Endothelial cell of umbilical vein (primary cell): ENCODE measurements around the gene RASSF5. TPM values are rescaled to one million over a fixed set of nuclear protein-coding genes. Genes with fewer than 3 reads are reported as not detected.

Source experiments
- BruUV-seq: library from RNA; stranded (reverse); fragments of 400-500 nt; replicated peaks from 2 replicates; lab custom pipeline; 2021; lab: Mats Ljungman, UMichigan
- CTCF ChIA-PET: fragments of 300-600, 350-600 bp; sonication (Branson Sonifier 250); formaldehyde crosslinking; loops from one replicate; lab custom pipeline; 2021; ENCODE audit warnings: antibody characterized with exemption, inconsistent platforms; lab: Charles Lee
- POLR2A ChIA-PET: fragments of 300-600, 350-600 bp; sonication (Branson Sonifier 250); formaldehyde crosslinking; loops from one replicate; lab custom pipeline; 2021; ENCODE audit warnings: antibody characterized with exemption, inconsistent platforms; lab: Charles Lee
- DNase-seq: peaks from one replicate; pipeline ENCODE4 v3.0.0-alpha.2; 2011; ENCODE audit warnings: low read depth, low spot score
- FAIRE-seq: peaks from 2 replicates; lab custom pipeline; 2011; peaks lifted over from hg19 to GRCh38; lab: Jason Lieb, UNC
- H2AFZ ChIP-seq: 2 replicates; pipeline ENCODE4 v1.6.0; 2012; ENCODE audit warnings: low read depth, low read length, control low read depth, inconsistent platforms
- H3K27ac ChIP-seq: 2 replicates; pipeline ENCODE4 v1.5.1; 2011; ENCODE audit warnings: low read depth, mild to moderate bottlenecking, control low read depth, low read length, moderate library complexity; ENCODE audit not compliant: insufficient read depth
- H3K27me3 ChIP-seq, 2 experiments: 2 replicates each; pipeline versions ENCODE4 v1.6.0 to v1.6.1; 2011; ENCODE audit warnings: low read length in 2 of 2, mixed read lengths in 1 of 2; ENCODE audit not compliant: control insufficient read depth in 2 of 2, insufficient read depth in 2 of 2
- H3K36me3 ChIP-seq, 2 experiments: 2 replicates in 1 of 2; 3 replicates in 1 of 2; pipeline ENCODE4 v1.5.1; 2011; ENCODE audit warnings: low read length in 2 of 2, mild to moderate bottlenecking in 1 of 2, moderate library complexity in 1 of 2; ENCODE audit not compliant: control insufficient read depth in 2 of 2, insufficient read depth in 2 of 2; ENCODE audit errors: extremely low read depth in 1 of 2
- H3K4me1 ChIP-seq: 3 replicates; pipeline ENCODE4 v1.5.1; 2011; ENCODE audit warnings: mild to moderate bottlenecking, low read length; ENCODE audit not compliant: control insufficient read depth, insufficient read depth; ENCODE audit errors: extremely low read depth
- H3K4me2 ChIP-seq: 2 replicates; pipeline ENCODE4 v1.6.1; 2011; ENCODE audit warnings: low read length, control low read depth, mixed read lengths; ENCODE audit not compliant: insufficient read depth
- H3K4me3 ChIP-seq, 3 experiments: fragments of 200-600 bp in 1 of 3; sonication (generic), shearing (Covaris generic) in 1 of 3; replicated peaks in 1 of 3; 2 replicates each; pipeline ENCODE4 v1.5.1; 2011 to 2016; ENCODE audit warnings: control low read depth in 3 of 3, low read length in 3 of 3, mild to moderate bottlenecking in 2 of 3, inconsistent platforms in 1 of 3, low read depth in 1 of 3, moderate library complexity in 1 of 3; ENCODE audit not compliant: insufficient read depth in 1 of 3
- H3K79me2 ChIP-seq: 2 replicates; pipeline ENCODE4 v1.6.0; 2012; ENCODE audit warnings: low read length, inconsistent platforms; ENCODE audit not compliant: control insufficient read depth, insufficient read depth
- H3K9ac ChIP-seq: replicated peaks from 2 replicates; pipeline ENCODE3; 2011; ENCODE audit warnings: low read length, control low read depth; ENCODE audit not compliant: insufficient read depth; ENCODE audit errors: extremely low read depth
- H3K9me1 ChIP-seq: replicated peaks from 3 replicates; pipeline ENCODE4 v1.6.0; 2011; ENCODE audit warnings: mild to moderate bottlenecking, low read length; ENCODE audit not compliant: control insufficient read depth, insufficient read depth; ENCODE audit errors: extremely low read depth
- H3K9me3 ChIP-seq: replicated peaks from 2 replicates; pipeline ENCODE4 v1.5.1; 2012; ENCODE audit warnings: low read length, inconsistent platforms; ENCODE audit not compliant: control insufficient read depth, insufficient read depth
- H4K20me1 ChIP-seq: replicated peaks from 2 replicates; pipeline ENCODE3; 2011; ENCODE audit warnings: mild to moderate bottlenecking, low read length; ENCODE audit not compliant: control insufficient read depth, insufficient read depth; ENCODE audit errors: extremely low read depth
- EZH2 ChIP-seq: IDR thresholded peaks from 2 replicates; pipeline ENCODE4 v1.6.1; 2012; ENCODE audit warnings: borderline replicate concordance, low read depth, mild to moderate bottlenecking, moderate library complexity, low read length, inconsistent platforms; ENCODE audit not compliant: severe bottlenecking
- FOS ChIP-seq: IDR thresholded peaks from 2 replicates; pipeline ENCODE4 v1.6.1; 2011; ENCODE audit warnings: mild to moderate bottlenecking, low read length, moderate library complexity, borderline replicate concordance; ENCODE audit not compliant: insufficient read depth
- GATA2 ChIP-seq: IDR thresholded peaks from 2 replicates; pipeline ENCODE4 v1.7.0; 2011; ENCODE audit warnings: low read depth, mild to moderate bottlenecking, moderate library complexity, mixed read lengths, low read length; ENCODE audit not compliant: insufficient read length, insufficient read depth
- JUN ChIP-seq: IDR thresholded peaks from 2 replicates; pipeline ENCODE4 v1.6.1; 2011; ENCODE audit warnings: borderline replicate concordance, low read depth; ENCODE audit not compliant: insufficient read length, insufficient read depth
- MYC ChIP-seq: IDR thresholded peaks from one replicate; pipeline ENCODE4 v1.6.1; 2011; ENCODE audit warnings: mild to moderate bottlenecking, low read depth, low read length
- POLR2A ChIP-seq: IDR thresholded peaks from 2 replicates; pipeline ENCODE4 v1.6.1; 2012; ENCODE audit warnings: low read depth, mild to moderate bottlenecking, control low read depth, low read length
- dilution Hi-C: fragments of 300-500 bp; cut with MboI; formaldehyde crosslinking; loops from one replicate; pipeline ENCODE4 v1.15.0; 2019; ENCODE audit warnings: low sequenced_read_pairs; ENCODE audit not compliant: extremely low pct_ligation_motif_present
- intact Hi-C: fragments of 100-400 bp; cut with micrococcal nuclease; formaldehyde crosslinking; loops from one replicate; pipeline ENCODE4 v1.10.0; 2022
- polyA plus RNA-seq, 4 experiments: library from polyadenylated mRNA; depleted of rRNA in 3 of 4; stranded (reverse) in 3 of 4; unstranded in 1 of 4; fragments of >200 nt; gene quantifications; 2 replicates each; pipeline versions ENCODE4 v1.2.1 to v1.2.3, GENCODE V29; 2011 to 2012; ENCODE audit warnings: missing spikeins in 1 of 4
- total RNA-seq: library from RNA; stranded (reverse); gene quantifications from 2 replicates; pipeline ENCODE4 v1.2.3, GENCODE V29; 2021
- TF ChIP-seq, protein P1 (sequence below): IDR thresholded peaks from 2 replicates; pipeline ENCODE4 v1.6.1; 2011; ENCODE audit not compliant: insufficient read depth, insufficient read length
- TF ChIP-seq, protein P2 (sequence below), 2 donors: IDR thresholded peaks; 1 replicate in 1 of 2; 2 replicates in 1 of 2; pipeline ENCODE4 v1.5.1; 2011; ENCODE audit warnings: low read length in 2 of 2, mild to moderate bottlenecking in 2 of 2, moderate library complexity in 2 of 2, control low read depth in 1 of 2, inconsistent platforms in 1 of 2, low read depth in 1 of 2; ENCODE audit not compliant: insufficient read depth in 1 of 2; ENCODE audit errors: extremely low read depth in 1 of 2

The RASSF5 gene
- total and polyA plus RNA-seq, 2 donors (not counting 3 experiments of a cell fraction or from before 2014, with no cell fraction given) = 0.23 to 0.60 TPM

- FAIRE-seq (no peak), DNase-seq (peak; percentile 84)
- H3K27me3 ChIP-seq = no peaks in the 10 kb centered on the region
- H3K9me3 ChIP-seq = no peaks in the 10 kb centered on the region
- no peaks in the 10 kb centered on the region for H4K20me1 ChIP-seq
- peaks cover 12% of the 10 kb centered on the region for H3K79me2 ChIP-seq
- no TSS peak for BruUV-seq
- H3K27ac ChIP-seq = no peak overlapping the region
- ChIA-PET CTCF (interaction anchor here (1.0 to 5.1 kb wide), 8 partner anchors 18 to 303 kb away, joined by 3 to 70 read pairs (median 4); no protein-coding TSS in a partner anchor), POLR2A (interaction anchor here (2.4 kb wide), 1 partner anchor 26 kb away, joined by 5 read pairs; the partner anchor contains the start of gene DYRK3)
- no peaks in the 10 kb centered on the region for H3K9me1 ChIP-seq
- peaks cover 7% of the 10 kb centered on the region for H3K4me1 ChIP-seq
- dilution Hi-C loops = no loop called here
- intact Hi-C loops = no loop called here
- TF ChIP-seq, protein P1, sequence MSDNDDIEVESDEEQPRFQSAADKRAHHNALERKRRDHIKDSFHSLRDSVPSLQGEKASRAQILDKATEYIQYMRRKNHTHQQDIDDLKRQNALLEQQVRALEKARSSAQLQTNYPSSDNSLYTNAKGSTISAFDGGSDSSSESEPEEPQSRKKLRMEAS = no peak
- no peak for TF ChIP-seq JUN
- no peak for TF ChIP-seq FOS
- TF ChIP-seq EZH2 = no peak
- no peak for TF ChIP-seq GATA2
- TF ChIP-seq POLR2A = no peak
- TF ChIP-seq, protein P2, sequence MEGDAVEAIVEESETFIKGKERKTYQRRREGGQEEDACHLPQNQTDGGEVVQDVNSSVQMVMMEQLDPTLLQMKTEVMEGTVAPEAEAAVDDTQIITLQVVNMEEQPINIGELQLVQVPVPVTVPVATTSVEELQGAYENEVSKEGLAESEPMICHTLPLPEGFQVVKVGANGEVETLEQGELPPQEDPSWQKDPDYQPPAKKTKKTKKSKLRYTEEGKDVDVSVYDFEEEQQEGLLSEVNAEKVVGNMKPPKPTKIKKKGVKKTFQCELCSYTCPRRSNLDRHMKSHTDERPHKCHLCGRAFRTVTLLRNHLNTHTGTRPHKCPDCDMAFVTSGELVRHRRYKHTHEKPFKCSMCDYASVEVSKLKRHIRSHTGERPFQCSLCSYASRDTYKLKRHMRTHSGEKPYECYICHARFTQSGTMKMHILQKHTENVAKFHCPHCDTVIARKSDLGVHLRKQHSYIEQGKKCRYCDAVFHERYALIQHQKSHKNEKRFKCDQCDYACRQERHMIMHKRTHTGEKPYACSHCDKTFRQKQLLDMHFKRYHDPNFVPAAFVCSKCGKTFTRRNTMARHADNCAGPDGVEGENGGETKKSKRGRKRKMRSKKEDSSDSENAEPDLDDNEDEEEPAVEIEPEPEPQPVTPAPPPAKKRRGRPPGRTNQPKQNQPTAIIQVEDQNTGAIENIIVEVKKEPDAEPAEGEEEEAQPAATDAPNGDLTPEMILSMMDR (IDR thresholded peaks at IDR 0.05; ENCODE audit: extremely low read depth in 1 of 2, insufficient read depth in 1 of 2, low read depth in 1 of 2, low read length in 2 of 2) = no peak
- no peak for TF ChIP-seq MYC
- H3K36me3 ChIP-seq = no peaks in the 10 kb centered on the region
- H2AFZ ChIP-seq = no peak overlapping the region
- no peak overlapping the region for H3K4me3 ChIP-seq
- no peak overlapping the region for H3K4me2 ChIP-seq
- H3K9ac ChIP-seq = no peak overlapping the region
Observed at GRCh38 chr1:206609229-206609991, 102.1 kb downstream of the RASSF5 start.
